Tibial nerve (tissue), 4 donors: ENCODE results near the gene UNC79. TPM values are rescaled to one million over a fixed set of nuclear protein-coding genes. Genes with fewer than 3 reads are reported as not detected.

Experiments used
- DNase-seq, 2 donors: peaks; one replicate each; pipeline ENCODE4 v3.0.0-alpha.2; 2019; ENCODE audit warnings: low spot score in 2 of 2
- H3K27ac ChIP-seq, 4 donors: fragments of 200-600 bp; sonication (generic) in 3 of 4; one replicate each; pipeline ENCODE4 v1.5.1; 2017 to 2019; ENCODE audit warnings: mild to moderate bottlenecking in 1 of 4
- H3K27me3 ChIP-seq, 2 donors: fragments of 200-600 bp; sonication (generic) in 1 of 2; one replicate each; pipeline versions ENCODE4 v1.5.1 to v1.6.0; 2017 to 2019
- H3K36me3 ChIP-seq, 3 donors: fragments of 200-600 bp; sonication (generic); one replicate each; pipeline ENCODE4 v1.5.1; 2018 to 2019
- H3K4me1 ChIP-seq, 4 donors: fragments of 200-600 bp; sonication (generic) in 3 of 4; one replicate each; pipeline ENCODE4 v1.5.1; 2017 to 2019
- H3K4me3 ChIP-seq, 4 donors: fragments of 200-600 bp; sonication (generic) in 3 of 4; one replicate each; pipeline ENCODE4 v1.5.1; 2017 to 2019; ENCODE audit warnings: mild to moderate bottlenecking in 1 of 4, moderate library complexity in 1 of 4
- H3K9me3 ChIP-seq, 4 donors: fragments of 200-600 bp; sonication (generic) in 3 of 4; one replicate each; pipeline ENCODE4 v1.5.1; 2017 to 2019
- CTCF ChIP-seq, 5 experiments: fragments of 200-600 bp in 3 of 5; fragments of 450-650 bp in 2 of 5; sonication (generic) in 3 of 5; IDR thresholded peaks; one replicate each; pipeline ENCODE4 v1.5.1; 2016 to 2019; ENCODE audit warnings: antibody characterized with exemption in 5 of 5, mild to moderate bottlenecking in 3 of 5, moderate library complexity in 2 of 5
- EP300 ChIP-seq, 2 donors: sonication (generic); formaldehyde crosslinking; IDR thresholded peaks; one replicate each; pipeline ENCODE4 v1.6.1; 2017; ENCODE audit warnings: antibody characterized with exemption in 2 of 2, mild to moderate bottlenecking in 1 of 2
- POLR2A ChIP-seq, 2 donors: fragments of 450-650 bp; IDR thresholded peaks; one replicate each; pipeline ENCODE4 v1.6.1; 2017; ENCODE audit warnings: antibody characterized with exemption in 2 of 2, mild to moderate bottlenecking in 2 of 2, moderate library complexity in 2 of 2
- WGBS, 2 donors: methylation state at CpG; one replicate each; pipeline ENCODE4 v1.1.5; 2018; 5-methylcytosine and 5-hydroxymethylcytosine counted together
- total RNA-seq, 4 donors: library from RNA; depleted of rRNA; stranded (reverse); fragments of >200 nt; gene quantifications; one replicate each; pipeline ENCODE4 v1.1.0, GENCODE V29; 2016

UNC79 gene
- total RNA-seq, 4 donors from 2014 or later = under 0.01 to 1.3 (median 0.21) TPM; not detected in 1

GRCh38 chr14:93543766-93544165 is 113.0 kb downstream of the UNC79 start:
- Histone ChIP-seq H3K36me3 (no peaks in the 10 kb centered on the region), H3K4me3 (no peak overlapping the region), H3K9me3 (no peaks in the 10 kb centered on the region), H3K27ac (no peak overlapping the region), H3K4me1 (no peaks in the 10 kb centered on the region), H3K27me3 (no peaks in the 10 kb centered on the region)
- DNase-seq = no peak
- TF ChIP-seq CTCF (IDR thresholded peaks at IDR 0.05) (peak in 2 of 5 experiments; percentile 24), EP300 (IDR thresholded peaks at IDR 0.05) (no peak)

- no peak overlapping the region for H3K4me3 ChIP-seq
- no peaks in the 10 kb centered on the region for H3K9me3 ChIP-seq
- no peaks in the 10 kb centered on the region for H3K27me3 ChIP-seq
- 39 to 68% methylated on average over 3 of the region's 3 CpGs for WGBS, 2 donors
- no peaks in the 10 kb centered on the region for H3K4me1 ChIP-seq
- H3K36me3 ChIP-seq = no peaks in the 10 kb centered on the region
- TF ChIP-seq CTCF (IDR thresholded peaks at IDR 0.05) (no peak), POLR2A (IDR thresholded peaks at IDR 0.05) (no peak), EP300 (IDR thresholded peaks at IDR 0.05) (no peak)
- no peak overlapping the region for H3K27ac ChIP-seq
- no peak for DNase-seq
These were observed 113.5 kb downstream of the UNC79 start for GRCh38 chr14:93544212-93544611.

GRCh38 chr14:93546642-93547041 is 115.9 kb downstream of the UNC79 start:
- WGBS, 2 donors = 55 to 66% methylated on average over 1 of the region's 1 CpG
- H3K27ac ChIP-seq = no peak overlapping the region
- DNase-seq = no peak
- H3K9me3 ChIP-seq = no peaks in the 10 kb centered on the region
- no peak overlapping the region for H3K4me3 ChIP-seq
- no peaks in the 10 kb centered on the region for H3K36me3 ChIP-seq
- no peak for TF ChIP-seq POLR2A (IDR thresholded peaks at IDR 0.05)
- TF ChIP-seq EP300 (IDR thresholded peaks at IDR 0.05) = no peak
- no peak for TF ChIP-seq CTCF (IDR thresholded peaks at IDR 0.05)
- no peaks in the 10 kb centered on the region for H3K27me3 ChIP-seq
- H3K4me1 ChIP-seq = no peaks in the 10 kb centered on the region

- Histone ChIP-seq H3K4me1 (no peaks in the 10 kb centered on the region), H3K4me3 (no peak overlapping the region), H3K27me3 (no peaks in the 10 kb centered on the region), H3K9me3 (no peaks in the 10 kb centered on the region), H3K36me3 (no peaks in the 10 kb centered on the region), H3K27ac (no peak overlapping the region)
- no peak for TF ChIP-seq POLR2A (IDR thresholded peaks at IDR 0.05)
- TF ChIP-seq EP300 (IDR thresholded peaks at IDR 0.05) = no peak
- TF ChIP-seq CTCF (IDR thresholded peaks at IDR 0.05) = no peak
- no peak for DNase-seq
- WGBS, 2 donors = 60 to 63% methylated on average over 3 of the region's 3 CpGs
These were observed 117.5 kb downstream of the UNC79 start for GRCh38 chr14:93548102-93548843.

GRCh38 chr14:93549595-93549994 is 118.9 kb downstream of the UNC79 start:
- Histone ChIP-seq H3K36me3 (no peaks in the 10 kb centered on the region), H3K9me3 (no peaks in the 10 kb centered on the region), H3K4me1 (no peaks in the 10 kb centered on the region), H3K27ac (no peak overlapping the region), H3K27me3 (no peaks in the 10 kb centered on the region), H3K4me3 (no peak overlapping the region)
- no peak for DNase-seq
- TF ChIP-seq EP300 (IDR thresholded peaks at IDR 0.05) (no peak), CTCF (IDR thresholded peaks at IDR 0.05) (no peak), POLR2A (IDR thresholded peaks at IDR 0.05) (no peak)
